ENCODE results near the gene ARID5A. TPM values are rescaled to one million over a fixed set of nuclear protein-coding genes. Genes with fewer than 3 reads are reported as not detected.
A peak's percentile ranks its signal among the peaks of the same experiment; 100 is the strongest.

ARID5A gene
- total RNA-seq, 2 experiments from 2014 or later: 61.5 to 64.3 TPM

DNA sequence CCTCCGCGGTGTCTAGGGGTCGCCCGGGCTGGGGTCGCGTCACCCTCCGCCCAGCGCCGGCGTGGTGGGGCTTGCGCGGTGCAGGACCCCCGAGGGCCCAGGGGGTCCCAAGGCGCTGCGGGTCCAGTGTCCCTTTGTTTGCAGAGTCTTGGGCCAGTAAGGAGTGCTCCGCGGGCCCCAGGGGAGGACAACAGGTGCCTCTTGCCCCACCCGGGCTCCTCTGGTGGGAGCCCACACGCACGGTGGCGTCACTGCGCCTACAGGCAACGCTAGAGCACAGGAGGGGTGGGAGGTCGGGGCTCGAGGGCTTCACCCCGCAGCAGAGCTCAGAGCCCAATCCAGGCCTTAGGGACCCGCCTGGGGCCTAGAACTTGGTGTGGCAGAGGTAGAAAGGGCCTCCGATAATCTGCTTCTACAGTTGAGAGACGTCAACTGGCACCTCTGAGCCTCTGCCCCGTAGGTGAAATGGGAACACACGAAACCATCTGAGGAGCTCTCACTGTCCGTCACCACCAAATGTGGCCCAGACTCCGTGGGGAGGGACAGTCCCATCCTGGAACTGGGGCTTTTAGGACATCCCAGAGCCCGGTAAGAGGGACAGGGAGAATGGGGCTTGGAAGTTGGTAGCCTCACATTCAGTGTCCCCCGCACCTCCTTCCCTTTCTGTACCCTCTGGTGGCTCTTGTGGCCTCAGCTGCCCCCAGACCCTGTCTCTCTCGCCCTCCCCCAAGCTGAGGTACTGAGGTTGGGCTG lies 1.4 kb downstream of the ARID5A start:
- ChIA-PET CTCF (interaction anchor here (0.6 to 5.0 kb wide), 10 partner anchors 10 to 131 kb away, joined by 3 to 42 read pairs (median 8); partner anchors contain the start of gene NEURL3), POLR2A (interaction anchor here (0.6 to 23.0 kb wide), 13 partner anchors 6 to 278 kb away, joined by 3 to 438 read pairs (median 3); partner anchors contain the start of genes ARID5A and KANSL3)
- peak overlapping the region; percentile 87 for H3K4me3 Mint-ChIP-seq
- peaks cover 40% of the 10 kb centered on the region for H3K36me3 Mint-ChIP-seq (ENCODE audit: low read depth)
- TF ChIP-seq, protein P1, sequence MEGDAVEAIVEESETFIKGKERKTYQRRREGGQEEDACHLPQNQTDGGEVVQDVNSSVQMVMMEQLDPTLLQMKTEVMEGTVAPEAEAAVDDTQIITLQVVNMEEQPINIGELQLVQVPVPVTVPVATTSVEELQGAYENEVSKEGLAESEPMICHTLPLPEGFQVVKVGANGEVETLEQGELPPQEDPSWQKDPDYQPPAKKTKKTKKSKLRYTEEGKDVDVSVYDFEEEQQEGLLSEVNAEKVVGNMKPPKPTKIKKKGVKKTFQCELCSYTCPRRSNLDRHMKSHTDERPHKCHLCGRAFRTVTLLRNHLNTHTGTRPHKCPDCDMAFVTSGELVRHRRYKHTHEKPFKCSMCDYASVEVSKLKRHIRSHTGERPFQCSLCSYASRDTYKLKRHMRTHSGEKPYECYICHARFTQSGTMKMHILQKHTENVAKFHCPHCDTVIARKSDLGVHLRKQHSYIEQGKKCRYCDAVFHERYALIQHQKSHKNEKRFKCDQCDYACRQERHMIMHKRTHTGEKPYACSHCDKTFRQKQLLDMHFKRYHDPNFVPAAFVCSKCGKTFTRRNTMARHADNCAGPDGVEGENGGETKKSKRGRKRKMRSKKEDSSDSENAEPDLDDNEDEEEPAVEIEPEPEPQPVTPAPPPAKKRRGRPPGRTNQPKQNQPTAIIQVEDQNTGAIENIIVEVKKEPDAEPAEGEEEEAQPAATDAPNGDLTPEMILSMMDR (IDR thresholded peaks at IDR 0.05): no peak
- peaks cover 48% of the 10 kb centered on the region for H3K4me1 Mint-ChIP-seq (ENCODE audit: low read depth)
- H3K9me3 Mint-ChIP-seq: no peaks in the 10 kb centered on the region
- H3K27ac Mint-ChIP-seq: peak overlapping the region; percentile 97
- DNase-seq: peak; percentile 74
- peak; percentile 13 for ATAC-seq
- no peaks in the 10 kb centered on the region for H3K27me3 Mint-ChIP-seq
- intact Hi-C loops (cut with micrococcal nuclease): loop anchor here (1.0 to 10.0 kb wide), 4 partner anchors 10 to 393 kb away; partner anchors contain the start of genes DUSP2 and ITPRIPL1

DNA sequence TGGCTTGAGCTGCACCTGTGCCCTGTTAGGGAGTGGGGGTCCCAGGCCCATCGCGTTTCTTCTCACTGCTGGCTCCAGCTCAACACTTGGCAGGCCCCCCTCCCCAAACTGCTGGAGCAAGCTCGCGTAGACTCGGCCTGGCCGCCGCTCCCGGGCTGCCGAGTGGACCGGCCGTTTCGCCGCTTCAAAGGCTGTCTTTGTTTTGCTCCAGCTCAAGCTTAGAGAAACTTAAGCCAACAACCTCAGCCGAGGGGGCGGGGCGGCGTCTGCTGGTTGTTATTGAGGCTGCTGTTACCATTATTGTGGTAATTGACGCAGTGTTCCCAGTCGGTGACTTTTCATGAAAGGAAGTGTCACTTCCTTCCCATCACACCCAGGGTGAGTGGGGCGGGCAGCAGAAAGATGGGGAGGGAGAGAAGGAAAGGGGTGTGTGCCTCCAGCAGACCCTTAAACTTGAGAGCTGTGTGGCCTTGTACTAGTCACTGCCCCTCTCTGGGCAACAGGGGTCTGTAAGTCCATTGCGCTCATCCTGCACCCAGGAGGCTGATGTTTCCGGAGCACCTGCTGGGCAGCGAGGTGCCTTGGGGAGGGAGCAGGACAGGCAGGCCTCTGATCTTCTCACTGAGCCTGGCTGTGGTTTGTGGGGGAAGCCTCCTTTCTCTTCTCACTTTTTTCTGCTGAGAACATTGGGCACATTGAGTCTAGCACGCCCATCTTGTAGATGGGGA lies 2.1 kb downstream of the ARID5A start:
- Mint-ChIP-seq H3K4me3 (peak overlapping the region; percentile 87), H3K4me1 (ENCODE audit: low read depth) (peaks cover 49% of the 10 kb centered on the region), H3K9me3 (no peaks in the 10 kb centered on the region), H3K27me3 (no peaks in the 10 kb centered on the region), H3K27ac (peak overlapping the region; percentile 97), H3K36me3 (ENCODE audit: low read depth) (peaks cover 47% of the 10 kb centered on the region)
- CTCF ChIA-PET: interaction anchor here (0.6 to 3.6 kb wide), 11 partner anchors 10 to 131 kb away, joined by 3 to 42 read pairs (median 5); partner anchors contain the start of gene NEURL3
- DNase-seq (peak; percentile 98), ATAC-seq (peak; percentile 43)
- intact Hi-C loops (cut with micrococcal nuclease): loop anchor here (1.0 to 10.0 kb wide), 4 partner anchors 10 to 394 kb away; partner anchors contain the start of genes DUSP2 and ITPRIPL1
- POLR2A ChIA-PET: interaction anchor here (0.6 to 23.0 kb wide), 13 partner anchors 7 to 279 kb away, joined by 3 to 438 read pairs (median 3); partner anchors contain the start of genes ARID5A and KANSL3
- TF ChIP-seq, protein P1 (IDR thresholded peaks at IDR 0.05): no peak

DNA sequence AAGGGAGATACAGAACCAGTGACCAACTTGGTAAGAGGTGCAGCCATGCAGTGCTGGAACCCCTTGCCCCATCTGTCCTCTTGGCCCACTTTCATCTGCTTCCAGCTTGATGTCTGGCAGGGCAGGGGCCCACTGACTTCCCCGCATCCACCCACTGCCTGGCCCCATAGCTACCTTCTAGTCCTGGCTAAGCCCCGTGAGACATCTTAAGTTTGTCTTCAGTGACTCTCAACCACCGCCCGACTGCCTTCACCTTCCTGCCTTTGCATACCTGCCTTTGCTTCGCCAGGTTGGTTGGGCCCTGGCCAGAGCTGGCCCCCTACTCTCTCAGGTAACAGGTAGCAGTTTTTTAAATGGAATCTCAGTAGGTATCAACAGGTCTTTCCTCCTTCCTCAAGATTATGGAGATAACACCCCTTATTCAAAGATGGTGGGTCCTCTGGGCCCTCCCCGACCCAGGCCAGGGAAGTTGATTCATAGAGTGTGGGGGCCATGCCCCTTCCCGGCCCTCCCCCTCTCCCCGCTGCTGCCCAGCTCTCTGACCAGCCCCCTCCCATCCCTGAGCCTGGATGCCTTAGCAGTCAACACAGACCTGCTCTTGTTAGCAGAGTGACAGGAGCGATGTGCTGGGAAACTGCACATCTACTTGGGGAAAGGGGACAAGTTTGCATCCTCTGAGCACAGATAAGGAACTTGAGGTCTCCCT lies 2.8 kb downstream of the ARID5A start:
- intact Hi-C loops (cut with micrococcal nuclease): loop anchor here (5.0 to 10.0 kb wide), 3 partner anchors 47 to 395 kb away; partner anchors contain the start of genes DUSP2 and ITPRIPL1
- Mint-ChIP-seq H3K27me3 (no peaks in the 10 kb centered on the region), H3K36me3 (ENCODE audit: low read depth) (peaks cover 54% of the 10 kb centered on the region), H3K4me3 (peak overlapping the region; percentile 87), H3K4me1 (ENCODE audit: low read depth) (peaks cover 53% of the 10 kb centered on the region), H3K27ac (peak overlapping the region; percentile 97), H3K9me3 (no peaks in the 10 kb centered on the region)
- no peak for DNase-seq
- POLR2A ChIA-PET: interaction anchor here (1.0 to 23.0 kb wide), 8 partner anchors 8 to 277 kb away, joined by 3 to 438 read pairs (median 4); partner anchors contain the start of genes ARID5A, CNNM3 and KANSL3
- TF ChIP-seq, protein P1 (IDR thresholded peaks at IDR 0.05): no peak
- peak; percentile 4 for ATAC-seq
- CTCF ChIA-PET: interaction anchor here (1.2 to 3.6 kb wide), 9 partner anchors 9 to 132 kb away, joined by 3 to 42 read pairs (median 7); partner anchors contain the start of gene NEURL3

DNA sequence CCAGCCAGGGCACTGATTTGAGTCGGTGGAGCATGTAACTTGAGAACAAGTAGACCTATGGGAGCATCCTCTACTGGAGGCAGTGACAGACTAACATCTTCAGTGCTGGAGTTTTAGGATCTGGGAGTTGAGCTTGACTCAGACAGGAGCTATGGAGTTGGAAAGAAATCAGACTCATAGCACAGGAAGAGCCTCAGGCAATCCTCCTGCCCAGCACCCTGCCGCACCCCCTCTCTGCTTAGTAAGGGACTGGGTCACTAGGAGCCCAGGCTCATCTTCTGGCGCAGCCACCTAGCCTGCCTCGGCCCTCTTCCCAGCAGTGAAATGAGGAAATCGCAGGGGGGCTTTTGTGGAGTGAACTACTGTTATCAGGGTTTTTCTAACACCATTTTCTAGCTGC lies 3.6 kb downstream of the ARID5A start:
- Mint-ChIP-seq H3K27ac (peak overlapping the region; percentile 97), H3K9me3 (no peaks in the 10 kb centered on the region), H3K4me1 (ENCODE audit: low read depth) (peaks cover 59% of the 10 kb centered on the region), H3K27me3 (no peaks in the 10 kb centered on the region), H3K36me3 (ENCODE audit: low read depth) (peaks cover 59% of the 10 kb centered on the region), H3K4me3 (peak overlapping the region; percentile 87)
- intact Hi-C loops (cut with micrococcal nuclease): no loop called here
- ATAC-seq (no peak), DNase-seq (no peak)
- ChIA-PET CTCF (interaction anchor here (1.3 to 3.6 kb wide), 7 partner anchors 8 to 133 kb away, joined by 3 to 42 read pairs (median 7); no protein-coding TSS in a partner anchor), POLR2A (interaction anchor here (1.1 to 23.0 kb wide), 5 partner anchors 7 to 276 kb away, joined by 3 to 438 read pairs (median 4); partner anchors contain the start of genes ARID5A and CNNM3)
- TF ChIP-seq, protein P1 (IDR thresholded peaks at IDR 0.05): no peak

Data from activated CD8-positive, alpha-beta T cell treated with anti-CD3 and anti-CD28 coated beads for 36 hours (primary cell).